ELR (cell line): Measurements from ENCODE around the gene SLC4A3.
"Not testable (repeated sequence)": the region's sequence is repeated elsewhere in the genome, so short reads cannot be mapped to it uniquely, and the experiment has no call there.

Experiments
- DNase-seq: peaks from one replicate; pipeline ENCODE4 v3.0.0-alpha.2; 2015; ENCODE audit warnings: low read depth

The SLC4A3 gene

GRCh38 chr2:219645631-219646527, 18.4 kb downstream of the SLC4A3 start:
- peak; percentile 85 for DNase-seq

DNA sequence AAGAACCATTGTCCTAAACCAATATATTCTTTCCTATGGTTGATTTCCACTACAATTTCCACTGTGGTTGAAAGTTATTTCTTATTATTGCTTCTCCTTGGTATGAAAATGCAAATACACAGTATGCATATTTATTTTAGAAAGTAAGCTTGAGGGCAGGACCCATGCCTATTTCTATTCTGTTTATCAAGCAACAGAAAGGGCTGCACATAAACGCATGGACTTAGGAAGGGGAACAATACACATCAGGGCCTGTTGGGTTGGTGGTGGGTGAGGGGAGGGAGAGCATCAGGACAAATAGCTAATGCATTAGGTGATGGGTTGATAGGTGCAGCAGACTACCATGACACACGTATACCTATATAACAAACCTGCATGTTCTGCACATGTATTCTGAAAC, 20.7 kb downstream of the SLC4A3 start:
- DNase-seq = no peak

GRCh38 chr2:219648963-219649362, 21.5 kb downstream of the SLC4A3 start:
- DNase-seq = no peak

DNA sequence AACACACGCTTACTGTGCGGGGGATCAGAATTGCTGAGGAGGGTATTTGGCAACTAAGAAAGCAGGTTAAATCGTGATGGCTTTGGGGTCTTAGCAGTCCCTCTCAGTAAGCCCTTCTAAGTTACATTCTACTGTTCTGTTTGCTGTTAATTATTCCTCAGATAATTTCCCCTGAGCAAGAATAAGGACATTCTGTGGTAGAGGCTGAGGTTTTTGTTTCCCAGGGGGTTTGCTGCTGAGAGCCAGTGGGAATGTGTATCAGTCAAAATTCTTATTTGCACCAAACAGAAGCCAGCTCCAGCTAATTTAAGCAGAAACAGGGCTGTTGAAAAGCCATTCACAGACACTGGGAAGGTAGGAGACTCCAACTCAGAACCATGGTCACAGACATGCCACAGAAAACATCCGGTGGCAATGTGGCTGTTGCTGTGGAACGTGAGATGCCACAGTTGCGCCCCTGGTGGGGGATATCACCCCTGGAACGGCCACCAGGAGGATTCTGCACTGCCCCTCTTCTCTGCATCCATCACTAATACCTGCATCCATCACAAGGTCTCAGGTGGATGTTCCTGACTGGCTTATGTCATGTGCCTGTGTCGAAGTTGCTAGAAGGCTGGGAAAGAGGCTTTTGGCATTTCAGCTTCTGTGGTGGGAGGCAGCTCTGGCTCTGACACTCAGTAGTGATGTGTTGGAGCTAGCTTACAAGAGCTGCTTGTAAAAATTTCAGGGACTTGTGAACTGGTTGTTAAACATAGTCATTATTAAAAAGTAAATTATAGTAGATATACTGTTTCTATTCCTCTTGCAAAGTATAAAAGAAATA, 23.2 kb downstream of the SLC4A3 start:
- DNase-seq = no peak

GRCh38 chr2:219651656-219652055, 24.2 kb downstream of the SLC4A3 start:
- DNase-seq = not testable (repeated sequence)

DNA sequence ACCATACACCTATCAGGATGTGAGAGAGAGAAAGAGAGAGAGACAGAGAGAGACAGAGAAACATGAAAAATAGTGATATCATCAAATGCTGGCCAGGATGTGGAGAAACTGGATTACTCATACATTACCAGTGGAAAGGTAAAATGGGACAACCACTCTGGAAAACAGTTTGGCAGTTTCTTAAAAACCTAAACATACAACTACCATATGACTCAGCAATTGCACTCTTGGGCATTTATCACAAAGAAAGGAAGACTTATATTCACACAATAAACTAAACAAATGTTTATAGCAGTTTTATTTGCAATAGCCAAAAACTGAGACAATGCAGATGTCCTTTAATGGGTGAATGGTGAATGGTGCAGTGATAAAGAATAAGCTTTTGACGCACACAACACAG, 29.1 kb downstream of the SLC4A3 start:
- peak; percentile 89 for DNase-seq

DNA sequence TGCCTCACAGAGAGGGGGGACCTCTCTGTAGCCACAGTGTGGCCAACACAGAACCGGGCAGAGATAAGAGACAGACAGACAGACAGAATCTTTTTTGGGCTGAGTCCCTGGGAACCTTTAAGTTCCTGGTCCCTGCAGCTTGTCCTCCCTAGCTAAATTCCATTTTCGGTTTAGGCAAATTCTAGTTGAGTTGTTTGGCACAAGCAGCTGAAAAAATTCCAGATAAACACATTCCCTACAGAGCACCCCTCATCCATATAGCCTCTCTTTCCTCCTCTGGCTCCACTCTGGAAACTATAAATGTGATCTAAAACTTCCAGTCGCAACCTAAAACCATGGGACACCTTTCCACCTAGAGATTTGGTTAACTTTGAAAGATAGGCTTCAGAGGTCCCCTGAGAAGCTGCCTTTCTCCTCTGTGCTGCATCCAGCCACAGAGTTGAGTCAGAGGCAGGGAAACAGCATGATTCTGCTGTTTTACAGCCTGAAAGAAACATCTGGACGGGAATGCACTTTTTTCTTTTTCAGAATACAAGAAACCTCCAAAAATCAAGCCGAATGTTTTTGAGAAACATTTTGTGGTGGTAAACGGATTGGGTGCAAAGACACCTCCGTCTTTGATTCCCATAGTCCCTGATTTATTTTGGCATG, 30.9 kb downstream of the SLC4A3 start:
- peak; percentile 66 for DNase-seq

GRCh38 chr2:219658874-219659273, 31.4 kb downstream of the SLC4A3 start:
- DNase-seq = peak; percentile 56

- peak; percentile 25 for DNase-seq
Measured at GRCh38 chr2:219661197-219661954, 33.9 kb downstream of the SLC4A3 start.

DNA sequence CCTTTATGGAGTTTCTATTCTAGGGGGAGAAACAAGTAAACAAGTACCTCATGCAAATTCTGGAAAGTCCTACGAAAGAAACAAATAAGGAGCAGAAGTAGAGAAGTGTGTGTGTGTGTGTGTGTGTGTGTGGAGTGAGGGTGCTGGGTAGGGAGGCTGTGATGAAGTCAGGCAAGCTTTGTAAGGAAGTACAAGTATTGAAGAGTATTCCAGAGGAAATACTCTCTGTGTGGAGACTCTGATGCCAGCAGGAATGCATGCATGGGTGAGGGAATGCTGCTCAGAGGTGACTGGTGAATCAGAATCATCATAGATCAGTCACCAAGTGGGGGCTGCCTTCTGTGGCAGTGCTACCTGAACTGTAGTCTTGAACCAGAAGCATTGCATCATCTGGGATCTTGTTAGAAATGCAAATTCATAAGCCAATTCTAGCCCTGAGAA, 34.5 kb downstream of the SLC4A3 start:
- peak; percentile 66 for DNase-seq

GRCh38 chr2:219662566-219662965, 35.1 kb downstream of the SLC4A3 start:
- no peak for DNase-seq

- DNase-seq = no peak
Measured at GRCh38 chr2:219663116-219663762, 35.8 kb downstream of the SLC4A3 start.

- no peak for DNase-seq
Measured at GRCh38 chr2:219664041-219664440, 36.6 kb downstream of the SLC4A3 start.

DNA sequence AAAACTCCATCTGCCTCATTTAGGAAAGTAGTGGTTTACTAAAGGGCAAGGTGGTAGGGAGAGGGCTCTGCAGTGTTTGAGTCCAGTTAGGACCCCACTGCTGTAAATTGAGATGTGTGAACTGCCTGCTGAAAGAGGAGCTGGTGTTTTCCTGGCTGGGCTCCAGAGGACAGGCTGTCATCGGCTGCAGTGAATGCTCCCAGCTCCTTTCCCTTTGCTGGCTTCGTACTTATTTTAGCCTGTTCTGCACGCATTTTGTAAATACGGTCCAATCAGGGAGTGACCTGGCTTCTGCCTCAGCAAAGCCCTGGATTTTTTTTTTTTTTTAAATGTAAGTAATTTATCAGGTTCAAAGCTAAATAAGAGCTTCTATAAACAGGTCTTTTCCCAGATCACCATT, 37.5 kb downstream of the SLC4A3 start:
- DNase-seq = no peak

- no peak for DNase-seq
Measured at GRCh38 chr2:219665926-219666325, 38.5 kb downstream of the SLC4A3 start.

GRCh38 chr2:219668316-219668715, 40.9 kb downstream of the SLC4A3 start:
- no peak for DNase-seq

GRCh38 chr2:219670386-219670785, 43.0 kb downstream of the SLC4A3 start:
- no peak for DNase-seq

DNA sequence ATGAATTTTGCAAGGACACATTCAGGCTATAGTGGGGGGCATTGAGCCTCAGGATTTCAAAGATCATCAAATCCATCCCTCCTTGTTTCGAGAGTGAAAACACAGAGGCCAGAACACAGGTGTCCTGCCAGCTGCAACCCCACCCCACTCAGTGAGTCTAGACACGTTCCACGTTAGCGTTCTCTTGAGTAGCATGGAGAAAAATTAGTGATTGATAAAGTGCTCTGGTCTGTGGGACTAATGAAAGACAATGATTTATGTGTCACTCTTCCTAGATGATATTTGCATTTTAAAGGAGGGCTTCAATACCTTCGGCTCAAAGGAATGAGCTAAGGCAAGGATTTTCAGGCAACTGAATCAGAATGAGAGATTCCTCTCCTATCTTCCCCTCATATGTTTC, 43.8 kb downstream of the SLC4A3 start:
- DNase-seq = no peak

GRCh38 chr2:219672406-219672805, 45.0 kb downstream of the SLC4A3 start:
- DNase-seq = no peak

GRCh38 chr2:219675221-219675620, 47.8 kb downstream of the SLC4A3 start:
- DNase-seq = no peak

- DNase-seq = no peak
Measured at GRCh38 chr2:219676586-219676985, 49.2 kb downstream of the SLC4A3 start.
